ENCODE data around the gene ZNF107. TPM values are rescaled to one million over a fixed set of nuclear protein-coding genes. Genes with fewer than 3 reads are reported as not detected.

Gene ZNF107
- total RNA-seq, result 1 to 10 TPM; 4.1 to 5.5 TPM

GRCh38 chr7:64665980-64666662, at the start of gene ZNF107:
Gene ZNF107 (plus strand): TSS chr7:64666133. CDS start chr7:64666283, 150 bp downstream.
- Histone ChIP-seq H3K4me3 (peak within 1 kb of the TSS; percentile 65), H3K9ac (ENCODE audit: low read depth in 2 of 2, low read length in 2 of 2) (peak within 1 kb of the TSS; percentile 54 to 83), H3K4me1 (no peaks in the 10 kb centered on the region), H3K36me3 (no peaks in the 10 kb centered on the region), H3K9me3 (no peaks in the 10 kb centered on the region), H3K27ac (peak within 1 kb of the TSS; percentile 35), H3K27me3 (no peaks in the 10 kb centered on the region)
- TF ChIP-seq CTCF (IDR thresholded peaks at IDR 0.05), result no peak
- DNase-seq, result peak; percentile 94
- intact Hi-C loops (cut with DNase I), result no loop called here

- Histone ChIP-seq H3K27ac (no peak overlapping the region), H3K4me3 (no peak overlapping the region), H3K27me3 (no peaks in the 10 kb centered on the region), H3K4me1 (no peaks in the 10 kb centered on the region), H3K9me3 (no peaks in the 10 kb centered on the region), H3K36me3 (no peaks in the 10 kb centered on the region), H3K9ac (ENCODE audit: low read depth in 2 of 2, low read length in 2 of 2) (no peak overlapping the region)
- TF ChIP-seq CTCF (IDR thresholded peaks at IDR 0.05), result peak; percentile 35
- peak; percentile 21 for DNase-seq
- intact Hi-C loops (cut with DNase I), result loop anchor here (5.0 kb wide), 1 partner anchor 437 kb away; no protein-coding TSS in a partner anchor
These were observed 47.0 kb upstream of the ZNF107 start for GRCh38 chr7:64618785-64619456.

GRCh38 chr7:64619705-64620104, 46.2 kb upstream of the ZNF107 start:
- Histone ChIP-seq H3K36me3 (no peaks in the 10 kb centered on the region), H3K9ac (ENCODE audit: low read depth in 2 of 2, low read length in 2 of 2) (no peak overlapping the region), H3K27me3 (no peaks in the 10 kb centered on the region), H3K4me1 (no peaks in the 10 kb centered on the region), H3K27ac (no peak overlapping the region), H3K9me3 (no peaks in the 10 kb centered on the region), H3K4me3 (no peak overlapping the region)
- intact Hi-C loops (cut with DNase I), result loop anchor here (5.0 kb wide), 1 partner anchor 437 kb away; no protein-coding TSS in a partner anchor
- TF ChIP-seq CTCF (IDR thresholded peaks at IDR 0.05), result no peak
- no peak for DNase-seq

- Histone ChIP-seq H3K9me3 (no peaks in the 10 kb centered on the region), H3K4me3 (no peak overlapping the region), H3K4me1 (no peaks in the 10 kb centered on the region), H3K27ac (no peak overlapping the region), H3K9ac (ENCODE audit: low read depth in 2 of 2, low read length in 2 of 2) (no peak overlapping the region), H3K36me3 (no peaks in the 10 kb centered on the region), H3K27me3 (no peaks in the 10 kb centered on the region)
- intact Hi-C loops (cut with DNase I), result no loop called here
- no peak for TF ChIP-seq CTCF (IDR thresholded peaks at IDR 0.05)
- no peak for DNase-seq
These were observed 44.3 kb upstream of the ZNF107 start for GRCh38 chr7:64621656-64622055.

- intact Hi-C loops (cut with DNase I), result no loop called here
- H3K27ac ChIP-seq, result no peak overlapping the region
- H3K9me3 ChIP-seq, result no peaks in the 10 kb centered on the region
- peak; percentile 51 for TF ChIP-seq CTCF (IDR thresholded peaks at IDR 0.05)
- no peak overlapping the region for H3K9ac ChIP-seq (ENCODE audit: low read depth in 2 of 2, low read length in 2 of 2)
- DNase-seq, result no peak
- H3K4me3 ChIP-seq, result no peak overlapping the region
- no peaks in the 10 kb centered on the region for H3K27me3 ChIP-seq
- no peaks in the 10 kb centered on the region for H3K4me1 ChIP-seq
- no peaks in the 10 kb centered on the region for H3K36me3 ChIP-seq
These were observed 40.5 kb upstream of the ZNF107 start for GRCh38 chr7:64625114-64626082.

Measured in colonic mucosa (tissue), 4 donors.